Coronary artery (tissue), 2 donors: ENCODE results near the gene SERTM2.

Experiments
- DNase-seq: peaks from one replicate; pipeline ENCODE4 v3.0.0-alpha.2; 2017; ENCODE audit warnings: low spot score
- H3K27ac ChIP-seq, 2 donors: fragments of 200-600 bp; sonication (generic); one replicate each; pipeline ENCODE4 v1.5.1; 2016 to 2019
- H3K4me3 ChIP-seq: fragments of 200-600 bp; sonication (generic); 2 replicates; pipeline ENCODE4 v1.5.1; 2016; ENCODE audit warnings: mild to moderate bottlenecking, moderate library complexity
- TF ChIP-seq, protein P1 (sequence below): fragments of 200-600 bp; sonication (generic); IDR thresholded peaks from one replicate; pipeline ENCODE4 v1.5.1; 2019; ENCODE audit warnings: antibody characterized with exemption

SERTM2 gene

DNA sequence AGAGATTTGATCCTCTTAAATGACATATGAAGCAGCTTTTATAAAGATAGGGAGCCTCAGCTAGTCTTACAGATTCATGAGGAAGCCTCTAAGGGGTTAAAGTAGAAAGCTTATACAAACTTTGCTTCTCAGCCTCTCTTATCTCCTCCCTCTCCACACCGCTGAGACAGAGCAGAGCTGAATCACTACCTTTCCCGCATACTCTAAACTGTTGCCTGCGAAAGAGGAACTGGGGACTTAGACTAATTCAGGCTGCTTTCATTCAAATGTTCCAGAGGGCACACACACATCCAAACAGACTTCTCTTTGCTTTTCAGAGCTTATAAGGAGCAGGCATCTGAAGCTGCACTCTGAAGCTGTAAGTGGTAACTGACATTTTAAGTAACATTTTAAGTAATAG lies at the start of gene SERTM2:
SERTM2 (plus strand) TSS at position 169 of the 400 bp plus-strand sequence. CDS start 7,213 bp downstream, outside the sequence.
- no peak within 1 kb of the TSS for H3K4me3 ChIP-seq
- H3K27ac ChIP-seq, result no peak within 1 kb of the TSS
- no peak for DNase-seq
- TF ChIP-seq, protein P1, sequence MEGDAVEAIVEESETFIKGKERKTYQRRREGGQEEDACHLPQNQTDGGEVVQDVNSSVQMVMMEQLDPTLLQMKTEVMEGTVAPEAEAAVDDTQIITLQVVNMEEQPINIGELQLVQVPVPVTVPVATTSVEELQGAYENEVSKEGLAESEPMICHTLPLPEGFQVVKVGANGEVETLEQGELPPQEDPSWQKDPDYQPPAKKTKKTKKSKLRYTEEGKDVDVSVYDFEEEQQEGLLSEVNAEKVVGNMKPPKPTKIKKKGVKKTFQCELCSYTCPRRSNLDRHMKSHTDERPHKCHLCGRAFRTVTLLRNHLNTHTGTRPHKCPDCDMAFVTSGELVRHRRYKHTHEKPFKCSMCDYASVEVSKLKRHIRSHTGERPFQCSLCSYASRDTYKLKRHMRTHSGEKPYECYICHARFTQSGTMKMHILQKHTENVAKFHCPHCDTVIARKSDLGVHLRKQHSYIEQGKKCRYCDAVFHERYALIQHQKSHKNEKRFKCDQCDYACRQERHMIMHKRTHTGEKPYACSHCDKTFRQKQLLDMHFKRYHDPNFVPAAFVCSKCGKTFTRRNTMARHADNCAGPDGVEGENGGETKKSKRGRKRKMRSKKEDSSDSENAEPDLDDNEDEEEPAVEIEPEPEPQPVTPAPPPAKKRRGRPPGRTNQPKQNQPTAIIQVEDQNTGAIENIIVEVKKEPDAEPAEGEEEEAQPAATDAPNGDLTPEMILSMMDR, result no peak

DNA sequence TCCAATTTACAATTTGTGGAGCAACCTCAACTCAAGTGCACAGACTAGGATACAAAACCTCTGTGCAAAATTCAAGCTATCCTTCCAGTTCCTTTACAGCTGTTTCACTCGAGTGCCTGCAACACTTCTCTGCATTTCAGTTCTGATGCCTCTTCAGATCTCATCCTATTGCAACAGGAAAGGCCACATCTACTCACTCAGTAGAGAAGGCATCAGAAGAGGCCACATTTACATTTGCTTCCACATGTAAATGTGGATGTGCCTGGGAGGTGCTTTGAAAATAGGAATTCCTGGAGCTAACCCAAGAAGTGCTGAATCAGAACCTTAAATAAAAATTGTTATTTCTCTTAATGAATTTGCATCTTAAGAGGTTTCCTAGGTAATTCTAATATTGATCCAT lies 45.8 kb upstream of the SERTM2 start:
- TF ChIP-seq, protein P1, result no peak
- H3K4me3 ChIP-seq, result no peak overlapping the region
- DNase-seq, result no peak
- no peak overlapping the region for H3K27ac ChIP-seq

DNA sequence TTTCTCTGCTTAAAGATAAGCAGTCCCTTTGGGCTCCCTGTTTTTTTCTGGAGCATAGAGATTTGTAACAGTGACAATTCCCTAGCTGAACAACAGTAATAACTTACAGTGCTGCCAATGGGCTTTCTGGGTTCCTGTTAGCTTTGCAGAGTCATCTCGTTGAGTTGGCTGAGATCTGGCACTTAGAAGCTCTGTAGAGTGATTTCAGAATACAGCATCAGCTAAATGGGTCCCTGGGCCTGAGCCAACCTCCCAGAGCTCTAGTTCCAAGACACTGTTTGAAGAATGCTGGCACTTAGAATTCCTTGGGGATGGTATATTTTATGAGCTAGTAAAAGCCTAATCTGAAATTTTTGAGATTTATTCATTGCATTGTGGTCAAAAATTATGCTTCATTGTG lies 43.5 kb upstream of the SERTM2 start:
- no peak for DNase-seq
- no peak overlapping the region for H3K27ac ChIP-seq
- no peak overlapping the region for H3K4me3 ChIP-seq
- TF ChIP-seq, protein P1, result no peak

DNA sequence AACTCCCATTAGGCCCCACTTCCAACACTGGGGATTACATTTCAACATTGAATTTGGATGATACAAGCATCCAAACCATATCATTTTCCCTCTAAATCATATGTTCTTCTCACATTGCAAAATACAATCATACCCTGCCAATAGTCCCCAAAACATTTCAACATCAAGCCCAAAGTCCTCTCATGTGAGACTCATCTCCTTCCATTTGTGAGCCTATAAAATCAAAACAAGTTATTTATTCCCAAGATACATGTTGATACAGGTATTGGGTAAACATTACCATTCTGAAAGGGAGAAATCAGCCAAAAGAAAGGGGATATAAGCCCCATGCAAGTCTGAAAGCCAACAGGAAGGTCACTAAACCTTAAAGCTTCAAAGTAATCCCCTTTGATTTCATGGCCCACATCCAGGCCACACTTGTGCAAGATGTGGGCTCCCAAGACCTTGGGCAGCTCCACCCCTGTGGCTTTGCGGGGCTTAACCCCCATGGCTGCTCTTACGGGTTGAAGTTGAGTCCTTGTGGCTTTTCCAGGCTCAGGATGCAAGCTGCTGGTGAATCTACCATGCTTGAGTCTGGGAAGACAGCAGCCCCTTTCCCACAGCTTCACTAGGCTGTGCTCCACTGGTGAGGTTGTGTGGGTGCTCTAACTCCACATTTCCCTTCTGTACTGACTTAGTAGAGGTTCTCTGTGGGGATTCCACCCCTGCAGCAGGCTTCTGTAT lies 40.6 kb upstream of the SERTM2 start:
- no peak for DNase-seq
- TF ChIP-seq, protein P1, result no peak
- Histone ChIP-seq H3K27ac (no peak overlapping the region), H3K4me3 (no peak overlapping the region)

DNA sequence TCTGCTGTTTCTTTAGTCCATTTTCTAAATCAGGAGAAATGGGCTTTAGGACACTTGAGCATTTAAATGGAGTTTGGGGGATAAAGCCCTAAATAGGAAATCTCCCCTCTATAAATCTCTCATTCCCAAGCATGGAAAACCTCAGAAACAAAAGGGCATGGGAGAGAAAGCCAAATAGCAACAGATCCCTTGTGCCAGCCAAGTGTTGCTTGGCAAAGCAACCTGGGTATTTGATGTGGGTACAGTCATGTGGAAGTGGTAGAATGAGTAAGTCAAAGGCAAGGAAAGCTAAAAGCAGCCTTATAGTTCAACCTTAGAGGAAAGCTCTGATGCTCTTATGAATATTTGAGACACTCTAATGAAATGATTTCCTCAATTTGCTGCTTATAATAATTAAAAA lies 29.5 kb upstream of the SERTM2 start:
- no peak for DNase-seq
- Histone ChIP-seq H3K4me3 (no peak overlapping the region), H3K27ac (no peak overlapping the region)
- TF ChIP-seq, protein P1, result no peak

DNA sequence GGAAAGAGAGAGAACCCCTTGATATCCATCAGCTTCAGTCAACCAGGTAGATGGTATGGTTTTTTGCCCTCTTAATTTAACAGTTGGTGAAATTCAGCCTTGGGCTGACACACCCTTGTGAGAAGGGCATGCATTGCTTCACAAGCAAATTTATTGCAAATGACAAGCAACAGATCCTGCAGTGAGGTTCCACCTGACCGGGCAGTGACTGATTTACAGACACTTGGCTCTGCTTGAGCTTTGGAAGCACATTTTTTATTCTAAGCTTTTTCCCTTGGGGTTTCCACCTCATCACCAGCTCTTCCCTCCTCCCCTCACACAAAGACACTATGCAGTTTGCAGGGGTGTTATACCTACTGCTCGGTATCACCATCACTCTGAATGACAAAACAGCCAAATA lies 28.3 kb upstream of the SERTM2 start:
- H3K27ac ChIP-seq, result no peak overlapping the region
- H3K4me3 ChIP-seq, result no peak overlapping the region
- DNase-seq, result no peak
- TF ChIP-seq, protein P1, result no peak

DNA sequence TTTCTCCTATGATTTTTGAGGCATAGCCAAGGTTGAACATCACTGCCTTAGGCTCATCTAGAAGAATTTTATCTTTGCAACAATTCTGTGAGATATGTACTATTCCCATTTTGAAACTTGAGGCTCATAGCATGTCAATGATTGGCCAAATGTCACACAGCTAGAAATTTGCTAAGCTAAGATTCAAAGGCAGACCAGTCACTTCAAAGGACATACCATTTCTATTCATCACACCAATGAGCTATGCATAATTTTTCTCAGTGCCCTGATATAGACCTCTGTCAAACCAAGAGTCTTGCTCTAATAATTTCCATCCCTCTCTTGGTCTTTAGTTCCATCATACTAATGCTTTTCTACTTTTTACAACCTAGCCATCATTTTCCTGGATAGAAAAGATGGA lies 27.6 kb upstream of the SERTM2 start:
- Histone ChIP-seq H3K27ac (no peak overlapping the region), H3K4me3 (no peak overlapping the region)
- TF ChIP-seq, protein P1, result no peak
- DNase-seq, result no peak
